GM18505 (cell line): Measurements from ENCODE around the gene PARD6B.
"Not testable (repeated sequence)": the region's sequence is repeated elsewhere in the genome, so short reads cannot be mapped to it uniquely, and the experiment has no call there.

Experiments
- ATAC-seq: cut with Tn5 transposase; IDR thresholded peaks from one replicate; pipeline ENCODE4 v1.9.1; 2021; ENCODE audit not compliant: unreplicated experiment
- POLR2A ChIP-seq: IDR thresholded peaks from 4 replicates; pipeline ENCODE4 v1.6.1; 2011; ENCODE audit warnings: borderline replicate concordance; ENCODE audit not compliant: insufficient read depth, insufficient read length; ENCODE audit errors: extremely low read depth

The PARD6B gene

GRCh38 chr20:50758992-50759391 lies 27.6 kb downstream of the PARD6B start:
- ATAC-seq, result no peak
- no peak for TF ChIP-seq POLR2A

DNA sequence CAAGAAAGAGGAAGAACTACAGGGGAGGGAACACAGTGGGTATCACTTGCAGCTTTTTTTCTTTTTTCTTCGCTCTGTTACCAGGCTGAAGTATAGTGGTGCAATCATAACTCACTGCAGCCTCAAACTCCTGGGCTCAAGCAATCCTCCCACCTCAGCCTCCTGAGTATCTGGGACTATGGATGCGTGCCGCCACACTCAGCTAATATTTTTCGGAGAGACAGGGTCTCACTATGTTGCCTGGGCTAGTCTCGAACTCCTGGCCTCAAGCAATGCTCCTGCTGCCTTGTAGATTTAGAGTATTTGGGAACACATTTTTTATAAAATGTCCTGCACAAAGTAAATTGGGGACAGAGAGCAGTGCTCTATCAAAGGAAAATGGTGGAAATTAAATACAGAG lies 28.3 kb downstream of the PARD6B start:
- no peak for TF ChIP-seq POLR2A
- no peak for ATAC-seq

DNA sequence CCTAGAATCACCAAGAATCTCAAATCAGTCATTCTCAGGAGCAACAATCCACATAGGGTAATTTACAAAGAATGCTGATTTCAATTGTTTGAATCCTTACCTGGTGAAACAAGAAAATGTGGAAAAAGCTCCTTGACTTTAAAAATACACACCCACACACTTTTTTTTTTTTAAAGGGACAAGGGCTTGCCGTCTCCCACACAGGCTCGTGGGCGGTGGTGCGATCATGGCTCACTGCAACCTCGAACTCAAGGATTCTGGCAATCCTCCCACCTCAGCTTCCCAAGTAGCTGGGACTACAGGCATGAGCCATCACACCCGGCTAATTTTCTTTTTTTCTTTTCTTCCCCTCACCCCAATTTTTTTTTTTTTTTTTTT lies 30.7 kb downstream of the PARD6B start:
- no peak for TF ChIP-seq POLR2A
- ATAC-seq, result no peak

GRCh38 chr20:50762435-50763220 lies 31.2 kb downstream of the PARD6B start:
- no peak for ATAC-seq
- TF ChIP-seq POLR2A, result no peak

DNA sequence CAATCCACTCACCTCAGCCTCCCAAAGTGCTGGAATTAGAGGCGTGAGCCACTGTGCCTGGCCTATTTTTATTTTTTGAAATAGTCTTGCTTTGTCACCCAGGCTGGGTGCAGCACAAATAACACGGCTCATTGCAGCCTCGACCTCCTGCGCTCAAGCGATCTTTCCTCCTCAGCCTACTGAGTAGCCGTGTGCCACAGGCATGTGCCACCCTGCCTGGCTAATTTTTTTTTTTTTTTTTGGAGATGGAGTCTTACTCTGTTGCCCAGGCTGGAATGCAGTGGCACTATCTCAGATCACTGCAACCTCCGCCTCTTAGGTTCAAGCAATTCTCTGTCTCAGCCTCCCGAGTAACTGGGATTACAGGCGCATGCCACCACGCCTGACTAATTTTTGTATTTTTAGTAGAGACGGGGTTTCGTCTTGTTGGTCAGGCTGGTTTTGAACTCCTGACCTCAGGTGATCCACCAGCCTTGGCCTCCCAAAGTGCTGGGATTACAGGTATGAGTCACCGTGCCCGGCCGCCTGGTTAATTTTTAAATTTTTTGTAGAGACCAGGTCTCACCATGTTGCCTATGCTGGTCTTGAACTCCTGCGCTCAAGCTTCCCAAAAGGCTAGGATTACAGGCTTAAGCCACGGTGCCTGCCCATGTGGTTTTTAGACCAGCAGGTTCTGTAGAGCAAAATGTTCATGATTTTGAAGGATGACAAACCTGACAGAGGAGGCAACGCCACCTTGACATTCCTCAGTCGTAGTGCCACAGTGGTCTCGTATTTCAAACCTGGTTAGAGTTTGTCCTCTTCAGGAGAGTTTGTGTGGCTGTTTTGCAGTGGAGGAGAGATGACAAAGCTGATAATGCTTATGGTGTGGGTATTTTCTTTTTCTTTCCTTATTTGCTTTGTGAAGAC lies 32.4 kb downstream of the PARD6B start:
- not testable (repeated sequence) for ATAC-seq

- not testable (repeated sequence) for ATAC-seq
These were observed 33.9 kb downstream of the PARD6B start for GRCh38 chr20:50765251-50765650.

- ATAC-seq, result no peak
- no peak for TF ChIP-seq POLR2A
These were observed 34.3 kb downstream of the PARD6B start for GRCh38 chr20:50765674-50766073.

GRCh38 chr20:50766955-50767809 lies 35.8 kb downstream of the PARD6B start:
- not testable (repeated sequence) for ATAC-seq

DNA sequence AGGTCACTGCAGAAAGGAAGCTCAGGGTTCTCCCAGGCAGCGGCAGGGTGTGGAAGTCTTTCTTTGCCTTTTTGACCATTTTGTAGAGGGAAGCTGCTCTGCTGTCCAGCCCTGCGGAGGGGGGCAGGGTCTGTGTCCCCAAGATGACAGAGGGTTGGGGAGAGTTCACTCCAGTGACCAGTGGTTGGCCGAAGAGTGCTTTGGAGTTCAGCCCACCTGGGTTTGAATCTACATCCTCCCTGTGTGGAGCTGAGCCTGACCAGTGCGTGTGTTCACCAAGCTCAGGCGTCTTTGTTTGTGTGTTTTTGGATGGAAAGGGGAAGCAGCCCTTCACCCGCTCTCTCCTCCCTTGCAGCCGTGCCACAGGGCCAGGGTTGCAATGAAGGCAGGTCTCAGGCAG lies 37.6 kb downstream of the PARD6B start:
- ATAC-seq, result not testable (repeated sequence)

DNA sequence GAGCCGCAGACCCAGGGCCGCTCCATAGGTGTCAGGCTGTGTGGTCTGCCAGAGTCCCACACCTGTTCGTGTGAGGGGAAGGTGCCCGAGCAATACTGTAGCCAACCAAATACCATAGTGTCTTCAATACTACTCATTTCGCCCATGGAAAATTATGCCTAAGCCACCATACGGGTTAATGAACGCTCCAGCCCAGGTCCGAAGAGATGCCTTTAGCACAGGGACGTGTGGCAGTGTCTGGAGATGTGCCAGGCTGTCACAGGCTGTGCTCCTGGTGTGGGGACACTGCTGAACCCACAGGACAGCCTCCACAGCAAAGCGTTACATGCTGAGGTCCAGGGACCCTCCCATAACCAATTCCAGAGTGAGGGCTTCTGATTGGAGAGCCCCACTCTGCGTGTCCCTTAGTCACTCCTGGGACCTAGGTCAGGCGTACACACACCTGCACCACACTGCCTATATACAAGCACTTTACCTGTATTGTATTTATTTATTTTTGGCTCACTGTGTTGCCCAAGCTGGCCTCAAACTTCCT lies 38.2 kb downstream of the PARD6B start:
- not testable (repeated sequence) for ATAC-seq

DNA sequence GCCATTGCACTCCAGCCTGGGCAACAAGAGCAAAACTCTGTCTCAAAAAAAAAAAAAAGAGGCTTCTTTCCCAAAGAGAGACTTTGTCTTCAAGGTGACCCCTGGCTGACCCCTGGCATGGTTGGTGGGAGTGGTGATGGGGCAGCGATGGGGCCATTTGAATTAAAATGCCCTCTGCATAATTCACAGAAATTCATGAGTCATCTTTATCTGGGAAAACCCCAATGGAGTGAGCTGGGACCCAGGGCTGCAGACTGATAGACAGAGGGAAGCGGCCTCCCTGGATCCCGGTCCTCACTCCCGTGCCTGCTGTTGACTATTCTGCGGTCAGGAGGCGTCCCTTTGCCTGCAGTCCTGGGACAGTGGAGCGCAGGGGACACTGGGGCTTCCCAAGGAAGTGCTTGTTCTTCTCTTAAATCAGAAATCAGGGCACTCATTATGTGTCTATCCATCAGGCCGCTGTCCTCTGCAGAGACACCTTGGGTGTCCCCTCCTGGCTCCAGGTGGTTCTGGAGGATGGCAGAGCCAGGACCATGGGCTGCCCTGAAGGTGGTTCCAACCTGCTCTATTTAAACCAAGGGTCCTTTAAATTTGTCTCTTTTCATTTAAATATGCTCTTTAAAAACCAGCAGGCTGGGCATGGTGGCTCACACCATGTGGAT lies 40.2 kb downstream of the PARD6B start:
- ATAC-seq, result not testable (repeated sequence)

GRCh38 chr20:50772420-50773185 lies 41.2 kb downstream of the PARD6B start:
- TF ChIP-seq POLR2A, result no peak
- ATAC-seq, result no peak

DNA sequence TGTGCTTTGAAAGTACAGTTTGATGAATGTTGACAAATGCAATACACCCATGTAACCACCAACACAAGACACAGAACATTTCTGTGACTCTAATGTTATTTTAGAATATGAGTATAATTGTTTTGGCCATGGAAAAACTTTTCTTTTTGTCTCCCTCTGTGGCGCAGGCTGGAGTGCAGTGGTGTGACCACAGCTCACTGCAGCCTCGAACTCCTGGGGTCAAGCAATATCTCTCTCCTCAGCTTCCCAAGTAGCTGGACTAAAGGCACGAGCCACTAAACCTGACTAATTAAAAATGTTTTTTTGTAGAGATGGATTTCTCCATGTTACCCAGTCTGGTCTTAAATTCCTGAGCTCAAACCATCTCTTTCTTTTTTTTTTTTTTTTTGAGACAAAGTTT lies 43.1 kb downstream of the PARD6B start:
- no peak for TF ChIP-seq POLR2A
- no peak for ATAC-seq
